ENCODE data around the gene DIS3L2. TPM values are rescaled to one million over a fixed set of nuclear protein-coding genes. Genes with fewer than 3 reads are reported as not detected.
"Not testable (repeated sequence)": the region's sequence is repeated elsewhere in the genome, so short reads cannot be mapped to it uniquely, and the experiment has no call there.

Gene DIS3L2
- total and polyA plus RNA-seq, 7 donors: 10.7 to 20.8 (median 16.0) TPM

GRCh38 chr2:232333361-232334135, 372.0 kb downstream of the DIS3L2 start:
- DNase-seq: peak in 1 of 2 donors; percentile 50
- H3K36me3 ChIP-seq (ENCODE audit: insufficient read depth in 1 of 2, low read depth in 1 of 2): no peaks in the 10 kb centered on the region
- intact Hi-C loops (cut with DNase I): loop anchor here in 1 of 2 donors (10.0 kb wide), 1 partner anchor 101 kb away; no protein-coding TSS in a partner anchor
- H3K4me3 ChIP-seq: no peak overlapping the region
- H3K27me3 ChIP-seq (ENCODE audit: insufficient read depth in 3 of 3, low read length in 2 of 3): no peaks in the 10 kb centered on the region
- H3K4me1 ChIP-seq: no peaks in the 10 kb centered on the region
- H3K27ac ChIP-seq: no peak overlapping the region
- no peak for TF ChIP-seq CTCF (IDR thresholded peaks at IDR 0.05)
- 93 to 97% (median 94%) methylated on average over 26 to 28 of the region's 28 CpGs for WGBS, 3 donors
- no peak for ATAC-seq
- H3K9me3 ChIP-seq: no peaks in the 10 kb centered on the region

- not testable (repeated sequence) for H3K27ac ChIP-seq; H3K4me3 ChIP-seq; H3K27me3 ChIP-seq (ENCODE audit: insufficient read depth in 3 of 3, low read length in 2 of 3); H3K4me1 ChIP-seq; H3K36me3 ChIP-seq (ENCODE audit: insufficient read depth in 1 of 2, low read depth in 1 of 2); H3K9me3 ChIP-seq; ATAC-seq
- intact Hi-C loops (cut with DNase I): loop anchor here in 1 of 2 donors (10.0 kb wide), 1 partner anchor 100 kb away; no protein-coding TSS in a partner anchor
- DNase-seq: peak in 1 of 2 donors; percentile 29
- 93 to 96% (median 94%) methylated on average over 28 to 30 of the region's 33 CpGs for WGBS, 3 donors
Measured at GRCh38 chr2:232334136-232334884, 372.8 kb downstream of the DIS3L2 start.

- DNase-seq; H3K4me3 ChIP-seq; H3K4me1 ChIP-seq; H3K27ac ChIP-seq; H3K9me3 ChIP-seq; ATAC-seq; H3K36me3 ChIP-seq (ENCODE audit: insufficient read depth in 1 of 2, low read depth in 1 of 2); H3K27me3 ChIP-seq (ENCODE audit: insufficient read depth in 3 of 3, low read length in 2 of 3): not testable (repeated sequence)
- intact Hi-C loops (cut with DNase I): loop anchor here (5.0 to 10.0 kb wide), 2 partner anchors 97 to 100 kb away; no protein-coding TSS in a partner anchor
- WGBS, 3 donors: 89% methylated on average over 5 to 6 of the region's 6 CpGs
Measured at GRCh38 chr2:232334885-232335205, 373.3 kb downstream of the DIS3L2 start.

- H3K36me3 ChIP-seq (ENCODE audit: insufficient read depth in 1 of 2, low read depth in 1 of 2); H3K4me1 ChIP-seq; H3K27me3 ChIP-seq (ENCODE audit: insufficient read depth in 3 of 3, low read length in 2 of 3); H3K27ac ChIP-seq; H3K9me3 ChIP-seq; H3K4me3 ChIP-seq: not testable (repeated sequence)
- WGBS, 3 donors: 60 to 66% (median 64%) methylated on average over 10 to 15 of the region's 15 CpGs
- peak; percentile 64 for TF ChIP-seq CTCF (IDR thresholded peaks at IDR 0.05)
- DNase-seq: peak in 1 of 2 donors; percentile 42
- intact Hi-C loops (cut with DNase I): loop anchor here (5.0 to 10.0 kb wide), 2 partner anchors 97 to 99 kb away; no protein-coding TSS in a partner anchor
- peak; percentile 43 to 71 (median 52) for ATAC-seq
Measured at GRCh38 chr2:232335206-232335858, 373.8 kb downstream of the DIS3L2 start.

- DNase-seq (peak in 1 of 2 donors; percentile 34), ATAC-seq (no peak)
- H3K27me3 ChIP-seq (ENCODE audit: insufficient read depth in 3 of 3, low read length in 2 of 3): no peaks in the 10 kb centered on the region
- no peaks in the 10 kb centered on the region for H3K9me3 ChIP-seq
- H3K36me3 ChIP-seq (ENCODE audit: insufficient read depth in 1 of 2, low read depth in 1 of 2): no peaks in the 10 kb centered on the region
- TF ChIP-seq CTCF (IDR thresholded peaks at IDR 0.05): no peak
- H3K4me1 ChIP-seq: no peaks in the 10 kb centered on the region
- H3K27ac ChIP-seq: no peak overlapping the region
- intact Hi-C loops (cut with DNase I): loop anchor here (5.0 to 10.0 kb wide), 2 partner anchors 96 to 99 kb away; no protein-coding TSS in a partner anchor
- 86 to 93% (median 93%) methylated on average over 3 to 4 of the region's 4 CpGs for WGBS, 3 donors
- H3K4me3 ChIP-seq: no peak overlapping the region
Measured at GRCh38 chr2:232335859-232336215, 374.3 kb downstream of the DIS3L2 start.
